Endothelial cell of umbilical vein (primary cell): ENCODE data around the gene C9orf72. TPM values are rescaled to one million over a fixed set of nuclear protein-coding genes. Genes with fewer than 3 reads are reported as not detected.

Experiments used
- BruUV-seq: library from RNA; stranded (reverse); fragments of 400-500 nt; replicated peaks from 2 replicates; lab custom pipeline; 2021; lab: Mats Ljungman, UMichigan
- CTCF ChIA-PET: fragments of 300-600, 350-600 bp; sonication (Branson Sonifier 250); formaldehyde crosslinking; loops from one replicate; lab custom pipeline; 2021; ENCODE audit warnings: antibody characterized with exemption, inconsistent platforms; lab: Charles Lee
- POLR2A ChIA-PET: fragments of 300-600, 350-600 bp; sonication (Branson Sonifier 250); formaldehyde crosslinking; loops from one replicate; lab custom pipeline; 2021; ENCODE audit warnings: antibody characterized with exemption, inconsistent platforms; lab: Charles Lee
- DNase-seq: peaks from one replicate; pipeline ENCODE4 v3.0.0-alpha.2; 2011; ENCODE audit warnings: low read depth, low spot score
- FAIRE-seq: peaks from 2 replicates; lab custom pipeline; 2011; peaks lifted over from hg19 to GRCh38; lab: Jason Lieb, UNC
- H2AFZ ChIP-seq: 2 replicates; pipeline ENCODE4 v1.6.0; 2012; ENCODE audit warnings: low read depth, low read length, control low read depth, inconsistent platforms
- H3K27ac ChIP-seq: 2 replicates; pipeline ENCODE4 v1.5.1; 2011; ENCODE audit warnings: low read depth, mild to moderate bottlenecking, control low read depth, low read length, moderate library complexity; ENCODE audit not compliant: insufficient read depth
- H3K27me3 ChIP-seq, 2 experiments: 2 replicates each; pipeline versions ENCODE4 v1.6.0 to v1.6.1; 2011; ENCODE audit warnings: low read length in 2 of 2, mixed read lengths in 1 of 2; ENCODE audit not compliant: control insufficient read depth in 2 of 2, insufficient read depth in 2 of 2
- H3K36me3 ChIP-seq, 2 experiments: 2 replicates in 1 of 2; 3 replicates in 1 of 2; pipeline ENCODE4 v1.5.1; 2011; ENCODE audit warnings: low read length in 2 of 2, mild to moderate bottlenecking in 1 of 2, moderate library complexity in 1 of 2; ENCODE audit not compliant: control insufficient read depth in 2 of 2, insufficient read depth in 2 of 2; ENCODE audit errors: extremely low read depth in 1 of 2
- H3K4me1 ChIP-seq: 3 replicates; pipeline ENCODE4 v1.5.1; 2011; ENCODE audit warnings: mild to moderate bottlenecking, low read length; ENCODE audit not compliant: control insufficient read depth, insufficient read depth; ENCODE audit errors: extremely low read depth
- H3K4me2 ChIP-seq: 2 replicates; pipeline ENCODE4 v1.6.1; 2011; ENCODE audit warnings: low read length, control low read depth, mixed read lengths; ENCODE audit not compliant: insufficient read depth
- H3K4me3 ChIP-seq, 3 experiments: fragments of 200-600 bp in 1 of 3; sonication (generic), shearing (Covaris generic) in 1 of 3; replicated peaks in 1 of 3; 2 replicates each; pipeline ENCODE4 v1.5.1; 2011 to 2016; ENCODE audit warnings: control low read depth in 3 of 3, low read length in 3 of 3, mild to moderate bottlenecking in 2 of 3, inconsistent platforms in 1 of 3, low read depth in 1 of 3, moderate library complexity in 1 of 3; ENCODE audit not compliant: insufficient read depth in 1 of 3
- H3K79me2 ChIP-seq: 2 replicates; pipeline ENCODE4 v1.6.0; 2012; ENCODE audit warnings: low read length, inconsistent platforms; ENCODE audit not compliant: control insufficient read depth, insufficient read depth
- H3K9ac ChIP-seq: replicated peaks from 2 replicates; pipeline ENCODE3; 2011; ENCODE audit warnings: low read length, control low read depth; ENCODE audit not compliant: insufficient read depth; ENCODE audit errors: extremely low read depth
- H3K9me1 ChIP-seq: replicated peaks from 3 replicates; pipeline ENCODE4 v1.6.0; 2011; ENCODE audit warnings: mild to moderate bottlenecking, low read length; ENCODE audit not compliant: control insufficient read depth, insufficient read depth; ENCODE audit errors: extremely low read depth
- H3K9me3 ChIP-seq: replicated peaks from 2 replicates; pipeline ENCODE4 v1.5.1; 2012; ENCODE audit warnings: low read length, inconsistent platforms; ENCODE audit not compliant: control insufficient read depth, insufficient read depth
- H4K20me1 ChIP-seq: replicated peaks from 2 replicates; pipeline ENCODE3; 2011; ENCODE audit warnings: mild to moderate bottlenecking, low read length; ENCODE audit not compliant: control insufficient read depth, insufficient read depth; ENCODE audit errors: extremely low read depth
- FOS ChIP-seq: IDR thresholded peaks from 2 replicates; pipeline ENCODE4 v1.6.1; 2011; ENCODE audit warnings: mild to moderate bottlenecking, low read length, moderate library complexity, borderline replicate concordance; ENCODE audit not compliant: insufficient read depth
- JUN ChIP-seq: IDR thresholded peaks from 2 replicates; pipeline ENCODE4 v1.6.1; 2011; ENCODE audit warnings: borderline replicate concordance, low read depth; ENCODE audit not compliant: insufficient read length, insufficient read depth
- MYC ChIP-seq: IDR thresholded peaks from one replicate; pipeline ENCODE4 v1.6.1; 2011; ENCODE audit warnings: mild to moderate bottlenecking, low read depth, low read length
- POLR2AphosphoS5 ChIP-seq: IDR thresholded peaks from 2 replicates; pipeline ENCODE4 v1.6.1; 2012; ENCODE audit warnings: low read depth, mild to moderate bottlenecking, control low read depth, low read length, moderate library complexity; ENCODE audit not compliant: insufficient read depth
- dilution Hi-C: fragments of 300-500 bp; cut with MboI; formaldehyde crosslinking; loops from one replicate; pipeline ENCODE4 v1.15.0; 2019; ENCODE audit warnings: low sequenced_read_pairs; ENCODE audit not compliant: extremely low pct_ligation_motif_present
- intact Hi-C: fragments of 100-400 bp; cut with micrococcal nuclease; formaldehyde crosslinking; loops from one replicate; pipeline ENCODE4 v1.10.0; 2022
- polyA plus RNA-seq, 4 experiments: library from polyadenylated mRNA; depleted of rRNA in 3 of 4; stranded (reverse) in 3 of 4; unstranded in 1 of 4; fragments of >200 nt; gene quantifications; 2 replicates each; pipeline versions ENCODE4 v1.2.1 to v1.2.3, GENCODE V29; 2011 to 2012; ENCODE audit warnings: missing spikeins in 1 of 4
- total RNA-seq: library from RNA; stranded (reverse); gene quantifications from 2 replicates; pipeline ENCODE4 v1.2.3, GENCODE V29; 2021
- TF ChIP-seq, protein P1 (sequence below): IDR thresholded peaks from 2 replicates; pipeline ENCODE4 v1.6.1; 2011; ENCODE audit not compliant: insufficient read depth, insufficient read length
- TF ChIP-seq, protein P2 (sequence below), 2 donors: IDR thresholded peaks; 1 replicate in 1 of 2; 2 replicates in 1 of 2; pipeline ENCODE4 v1.5.1; 2011; ENCODE audit warnings: low read length in 2 of 2, mild to moderate bottlenecking in 2 of 2, moderate library complexity in 2 of 2, control low read depth in 1 of 2, inconsistent platforms in 1 of 2, low read depth in 1 of 2; ENCODE audit not compliant: insufficient read depth in 1 of 2; ENCODE audit errors: extremely low read depth in 1 of 2

Gene C9orf72
- total and polyA plus RNA-seq, 2 donors (not counting 3 experiments of a cell fraction or from before 2014, with no cell fraction given): 2.7 to 7.3 TPM

DNA sequence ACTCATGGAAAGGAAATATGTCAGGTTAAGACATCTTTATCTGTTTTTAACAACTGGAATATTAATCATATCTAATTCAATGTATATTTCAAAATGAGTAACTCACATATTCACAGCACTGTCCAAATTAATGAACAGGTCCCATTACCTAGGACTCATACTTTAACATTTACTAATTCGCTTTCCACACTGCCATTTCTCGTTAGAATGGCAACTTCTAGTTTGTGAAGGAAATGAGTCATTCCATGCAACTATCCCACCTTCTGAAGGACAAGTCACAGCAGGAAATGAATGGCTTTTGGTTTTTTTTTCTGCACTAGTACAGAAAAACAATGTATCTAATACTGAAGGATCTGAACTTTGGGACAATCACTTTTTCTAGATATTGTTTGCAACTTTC is 73.8 kb downstream of the C9orf72 start:
- Histone ChIP-seq H3K4me2 (peak overlapping the region; percentile 36), H2AFZ (no peak overlapping the region), H4K20me1 (no peaks in the 10 kb centered on the region), H3K4me1 (peaks cover 12% of the 10 kb centered on the region), H3K4me3 (no peak overlapping the region), H3K36me3 (no peaks in the 10 kb centered on the region), H3K27ac (no peak overlapping the region), H3K27me3 (peaks cover 0 to 2% of the 10 kb centered on the region in 2 experiments), H3K9me3 (no peaks in the 10 kb centered on the region), H3K9me1 (no peaks in the 10 kb centered on the region), H3K9ac (no peak overlapping the region), H3K79me2 (no peaks in the 10 kb centered on the region)
- no TSS peak for BruUV-seq
- dilution Hi-C loops (no loop called here), intact Hi-C loops (no loop called here)
- POLR2A ChIA-PET: no interaction called here
- CTCF ChIA-PET: interaction anchor here (1.7 kb wide), 1 partner anchor 24 kb away, joined by 4 read pairs; no protein-coding TSS in a partner anchor
- TF ChIP-seq, protein P1, sequence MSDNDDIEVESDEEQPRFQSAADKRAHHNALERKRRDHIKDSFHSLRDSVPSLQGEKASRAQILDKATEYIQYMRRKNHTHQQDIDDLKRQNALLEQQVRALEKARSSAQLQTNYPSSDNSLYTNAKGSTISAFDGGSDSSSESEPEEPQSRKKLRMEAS: no peak
- no peak for TF ChIP-seq MYC
- TF ChIP-seq FOS: peak; percentile 88
- TF ChIP-seq, protein P2, sequence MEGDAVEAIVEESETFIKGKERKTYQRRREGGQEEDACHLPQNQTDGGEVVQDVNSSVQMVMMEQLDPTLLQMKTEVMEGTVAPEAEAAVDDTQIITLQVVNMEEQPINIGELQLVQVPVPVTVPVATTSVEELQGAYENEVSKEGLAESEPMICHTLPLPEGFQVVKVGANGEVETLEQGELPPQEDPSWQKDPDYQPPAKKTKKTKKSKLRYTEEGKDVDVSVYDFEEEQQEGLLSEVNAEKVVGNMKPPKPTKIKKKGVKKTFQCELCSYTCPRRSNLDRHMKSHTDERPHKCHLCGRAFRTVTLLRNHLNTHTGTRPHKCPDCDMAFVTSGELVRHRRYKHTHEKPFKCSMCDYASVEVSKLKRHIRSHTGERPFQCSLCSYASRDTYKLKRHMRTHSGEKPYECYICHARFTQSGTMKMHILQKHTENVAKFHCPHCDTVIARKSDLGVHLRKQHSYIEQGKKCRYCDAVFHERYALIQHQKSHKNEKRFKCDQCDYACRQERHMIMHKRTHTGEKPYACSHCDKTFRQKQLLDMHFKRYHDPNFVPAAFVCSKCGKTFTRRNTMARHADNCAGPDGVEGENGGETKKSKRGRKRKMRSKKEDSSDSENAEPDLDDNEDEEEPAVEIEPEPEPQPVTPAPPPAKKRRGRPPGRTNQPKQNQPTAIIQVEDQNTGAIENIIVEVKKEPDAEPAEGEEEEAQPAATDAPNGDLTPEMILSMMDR (IDR thresholded peaks at IDR 0.05; ENCODE audit: extremely low read depth in 1 of 2, insufficient read depth in 1 of 2, low read depth in 1 of 2, low read length in 2 of 2): no peak
- TF ChIP-seq JUN: peak; percentile 90
- peak; percentile 18 for TF ChIP-seq POLR2AphosphoS5
- DNase-seq (peak; percentile 64), FAIRE-seq (peak; percentile 93)
